Smooth muscle cell (in vitro differentiated cells): Measurements from ENCODE around the gene COL4A2. TPM values are rescaled to one million over a fixed set of nuclear protein-coding genes. Genes with fewer than 3 reads are reported as not detected.

Experiments used
- DNase-seq: peaks from one replicate; lab custom pipeline; 2025; ENCODE audit not compliant: unreplicated experiment; lab: John Stamatoyannopoulos, UW
- H2AFZ ChIP-seq: fragments of 200-600 bp; sonication (generic); 2 replicates; pipeline ENCODE4 v1.6.0; 2016; ENCODE audit warnings: antibody characterized with exemption, low read depth, mild to moderate bottlenecking
- H3F3A ChIP-seq: fragments of 200-600 bp; sonication (generic); 2 replicates; pipeline ENCODE4 v1.6.0; 2017; ENCODE audit warnings: antibody characterized with exemption, low read depth
- H3K27ac ChIP-seq: fragments of 200-600 bp; sonication (generic); 2 replicates; pipeline ENCODE4 v1.5.1; 2016; ENCODE audit warnings: low read depth, mild to moderate bottlenecking
- H3K27me3 ChIP-seq: fragments of 200-600 bp; sonication (generic); 2 replicates; pipeline ENCODE4 v1.6.1; 2016; ENCODE audit warnings: low read depth, mild to moderate bottlenecking
- H3K36me3 ChIP-seq: fragments of 200-600 bp; sonication (generic); 2 replicates; pipeline ENCODE4 v1.5.1; 2016; ENCODE audit warnings: low read depth
- H3K4me1 ChIP-seq: fragments of 200-600 bp; sonication (generic); 2 replicates; pipeline ENCODE4 v1.5.1; 2016; ENCODE audit warnings: low read depth
- H3K4me2 ChIP-seq: fragments of 200-600 bp; sonication (generic); 2 replicates; pipeline ENCODE4 v1.6.0; 2016; ENCODE audit warnings: mild to moderate bottlenecking
- H3K4me3 ChIP-seq: fragments of 200-600 bp; sonication (generic); 2 replicates; pipeline ENCODE4 v1.5.1; 2016; ENCODE audit warnings: mild to moderate bottlenecking
- H3K79me2 ChIP-seq: fragments of 200-600 bp; sonication (generic); 2 replicates; pipeline ENCODE4 v1.6.0; 2016; ENCODE audit warnings: low read depth, mild to moderate bottlenecking
- H3K9ac ChIP-seq: fragments of 200-600 bp; sonication (generic); 2 replicates; pipeline ENCODE4 v1.6.0; 2016; ENCODE audit warnings: low read depth
- H3K9me3 ChIP-seq: fragments of 200-600 bp; sonication (generic); replicated peaks from 2 replicates; pipeline ENCODE4 v1.5.1; 2016; ENCODE audit warnings: low read depth
- H4K20me1 ChIP-seq: fragments of 200-600 bp; sonication (generic); 2 replicates; pipeline ENCODE4 v1.6.0; 2016; ENCODE audit warnings: low read depth
- WGBS: methylation state at CpG from one replicate; pipeline ENCODE4 v1.1.7; 2016; ENCODE audit warnings: low lambda C conversion rate; 5-methylcytosine and 5-hydroxymethylcytosine counted together
- polyA plus RNA-seq: library from polyadenylated mRNA; unstranded; fragments of >200 nt; fragmentation: Nextera tagmentation; extraction: Ambion mirVana; gene quantifications from 2 replicates; pipeline ENCODE4 v1.2.1, GENCODE V29; 2016
- total RNA-seq: library from RNA; depleted of rRNA; stranded (reverse); fragments of >200 nt; gene quantifications from 2 replicates; pipeline ENCODE4 v1.2.3, GENCODE V29; 2014
- TF ChIP-seq, protein P1 (sequence below): fragments of 200-600 bp; sonication (generic); IDR thresholded peaks from 2 replicates; pipeline ENCODE4 v1.5.1; 2017; ENCODE audit warnings: borderline replicate concordance, mild to moderate bottlenecking, antibody characterized with exemption; ENCODE audit not compliant: insufficient read depth, poor library complexity, severe bottlenecking

COL4A2 gene
- total and polyA plus RNA-seq, 2 experiments from 2014 or later, result 1,456 to 2,786 TPM

DNA sequence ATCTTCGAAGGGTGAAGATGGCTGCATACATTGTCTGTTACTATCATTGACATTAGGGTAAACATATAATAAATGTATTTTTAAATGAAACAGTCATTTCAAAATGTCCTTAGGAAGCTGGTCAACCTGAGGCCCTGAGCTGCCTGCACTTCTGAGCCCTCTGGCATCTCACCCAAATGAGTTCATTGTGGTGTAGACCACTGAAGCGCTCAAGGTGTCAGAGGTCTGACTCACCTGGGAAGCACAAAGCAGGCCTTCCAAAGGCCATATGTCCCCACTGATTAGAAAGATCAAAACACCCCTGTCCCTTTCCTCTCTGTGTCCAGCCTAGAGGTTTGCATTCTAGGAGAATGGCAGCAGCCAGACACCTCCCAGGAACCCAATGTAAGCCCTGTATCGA is 59.6 kb downstream of the COL4A2 start:
- Histone ChIP-seq H3F3A (peaks cover 55% of the 10 kb centered on the region), H3K27me3 (no peaks in the 10 kb centered on the region), H3K9me3 (no peaks in the 10 kb centered on the region), H4K20me1 (peaks cover 24% of the 10 kb centered on the region), H2AFZ (no peak overlapping the region), H3K4me1 (peaks cover 10% of the 10 kb centered on the region), H3K4me3 (no peak overlapping the region), H3K36me3 (no peaks in the 10 kb centered on the region), H3K4me2 (peak overlapping the region; percentile 6), H3K9ac (no peak overlapping the region), H3K27ac (peak overlapping the region; percentile 97), H3K79me2 (peaks cover 100% of the 10 kb centered on the region)
- no peak for DNase-seq
- TF ChIP-seq, protein P1, sequence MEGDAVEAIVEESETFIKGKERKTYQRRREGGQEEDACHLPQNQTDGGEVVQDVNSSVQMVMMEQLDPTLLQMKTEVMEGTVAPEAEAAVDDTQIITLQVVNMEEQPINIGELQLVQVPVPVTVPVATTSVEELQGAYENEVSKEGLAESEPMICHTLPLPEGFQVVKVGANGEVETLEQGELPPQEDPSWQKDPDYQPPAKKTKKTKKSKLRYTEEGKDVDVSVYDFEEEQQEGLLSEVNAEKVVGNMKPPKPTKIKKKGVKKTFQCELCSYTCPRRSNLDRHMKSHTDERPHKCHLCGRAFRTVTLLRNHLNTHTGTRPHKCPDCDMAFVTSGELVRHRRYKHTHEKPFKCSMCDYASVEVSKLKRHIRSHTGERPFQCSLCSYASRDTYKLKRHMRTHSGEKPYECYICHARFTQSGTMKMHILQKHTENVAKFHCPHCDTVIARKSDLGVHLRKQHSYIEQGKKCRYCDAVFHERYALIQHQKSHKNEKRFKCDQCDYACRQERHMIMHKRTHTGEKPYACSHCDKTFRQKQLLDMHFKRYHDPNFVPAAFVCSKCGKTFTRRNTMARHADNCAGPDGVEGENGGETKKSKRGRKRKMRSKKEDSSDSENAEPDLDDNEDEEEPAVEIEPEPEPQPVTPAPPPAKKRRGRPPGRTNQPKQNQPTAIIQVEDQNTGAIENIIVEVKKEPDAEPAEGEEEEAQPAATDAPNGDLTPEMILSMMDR, result no peak
- 85% methylated on average over 3 of the region's 3 CpGs for WGBS

DNA sequence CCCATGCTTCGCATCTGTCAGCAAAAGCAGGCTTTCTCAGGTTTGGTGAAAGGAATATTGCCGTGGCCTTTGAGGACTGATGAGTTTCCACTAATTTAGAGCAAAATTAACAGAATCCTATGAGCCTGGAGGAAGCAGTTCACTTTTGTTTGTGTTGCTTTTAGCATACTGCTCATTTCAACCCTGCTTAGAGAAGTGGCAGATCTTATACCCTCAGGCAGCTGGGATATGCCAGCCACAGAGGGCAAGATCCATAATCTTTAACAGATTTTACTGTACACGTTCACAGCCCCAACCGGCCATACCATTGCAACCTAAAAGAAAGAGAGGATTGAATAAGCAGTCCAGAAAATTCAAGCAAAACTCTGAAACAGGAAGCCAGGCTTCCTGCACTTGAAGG is 60.5 kb downstream of the COL4A2 start:
- no peaks in the 10 kb centered on the region for H3K36me3 ChIP-seq
- H3K79me2 ChIP-seq, result peaks cover 100% of the 10 kb centered on the region
- peak overlapping the region; percentile 97 for H3K27ac ChIP-seq
- no peaks in the 10 kb centered on the region for H3K9me3 ChIP-seq
- peak overlapping the region; percentile 6 for H3K4me2 ChIP-seq
- no peaks in the 10 kb centered on the region for H3K27me3 ChIP-seq
- TF ChIP-seq, protein P1, result no peak
- peaks cover 56% of the 10 kb centered on the region for H3F3A ChIP-seq
- no peak overlapping the region for H3K4me3 ChIP-seq
- H3K9ac ChIP-seq, result no peak overlapping the region
- H3K4me1 ChIP-seq, result peaks cover 19% of the 10 kb centered on the region
- peaks cover 33% of the 10 kb centered on the region for H4K20me1 ChIP-seq
- WGBS, result 19% methylated on average over 4 of the region's 4 CpGs
- H2AFZ ChIP-seq, result no peak overlapping the region
- no peak for DNase-seq

DNA sequence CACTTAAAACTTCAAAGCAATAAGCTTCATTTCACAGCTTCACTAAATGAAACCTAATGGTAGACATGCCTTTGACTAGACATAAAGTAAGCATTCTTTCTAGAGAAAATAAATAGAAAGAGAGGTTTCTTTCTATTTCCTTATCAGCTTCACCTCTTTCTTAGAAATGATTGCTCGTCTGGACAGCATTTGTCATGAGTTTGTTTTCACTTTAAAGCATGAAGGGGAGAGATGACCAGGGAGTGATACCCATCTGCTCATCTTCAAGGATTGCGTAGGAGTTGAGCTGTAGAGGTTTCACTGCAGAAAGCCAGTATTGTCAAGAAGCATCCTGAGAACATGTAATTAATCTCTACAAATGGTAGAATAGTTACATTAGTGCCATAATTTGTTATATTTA is 61.3 kb downstream of the COL4A2 start:
- peaks cover 19% of the 10 kb centered on the region for H3K4me1 ChIP-seq
- no peak overlapping the region for H2AFZ ChIP-seq
- H3K79me2 ChIP-seq, result peaks cover 100% of the 10 kb centered on the region
- WGBS, result 47% methylated on average over 2 of the region's 2 CpGs
- H3K9me3 ChIP-seq, result no peaks in the 10 kb centered on the region
- no peak for DNase-seq
- H3K27me3 ChIP-seq, result no peaks in the 10 kb centered on the region
- TF ChIP-seq, protein P1, result no peak
- H3F3A ChIP-seq, result peaks cover 56% of the 10 kb centered on the region
- H4K20me1 ChIP-seq, result peaks cover 39% of the 10 kb centered on the region
- H3K36me3 ChIP-seq, result no peaks in the 10 kb centered on the region
- H3K4me2 ChIP-seq, result no peak overlapping the region
- H3K9ac ChIP-seq, result no peak overlapping the region
- peak overlapping the region; percentile 97 for H3K27ac ChIP-seq
- H3K4me3 ChIP-seq, result no peak overlapping the region

DNA sequence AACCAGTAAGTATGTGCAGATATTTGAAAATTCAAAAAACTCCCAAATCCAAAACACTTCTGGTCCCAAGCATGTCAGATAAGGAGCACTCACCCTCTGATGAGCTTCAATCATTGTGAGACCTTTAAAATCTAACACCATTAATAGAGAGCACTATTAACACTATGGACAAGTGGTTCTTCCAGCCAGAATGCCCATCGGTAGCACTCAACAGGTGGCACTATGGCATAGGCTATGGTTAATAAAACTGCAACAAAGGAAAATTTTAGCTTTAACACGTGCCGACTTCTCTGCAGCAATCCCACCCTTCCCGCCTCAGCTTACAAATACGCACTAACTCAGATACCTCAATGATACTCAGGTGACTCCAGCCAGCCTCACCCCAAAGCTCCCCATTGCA is 62.3 kb downstream of the COL4A2 start:
- WGBS, result 95% methylated on average over 5 of the region's 5 CpGs
- DNase-seq, result no peak

More for the DNA sequence above, 62.3 kb downstream of the COL4A2 start:
- Histone ChIP-seq H3K27me3 (no peaks in the 10 kb centered on the region), H3K27ac (peak overlapping the region; percentile 97), H3K4me1 (peaks cover 19% of the 10 kb centered on the region), H3K9me3 (no peaks in the 10 kb centered on the region), H3K79me2 (peaks cover 100% of the 10 kb centered on the region), H4K20me1 (peaks cover 44% of the 10 kb centered on the region), H3K4me2 (no peak overlapping the region), H3K4me3 (no peak overlapping the region), H3K36me3 (no peaks in the 10 kb centered on the region), H3K9ac (no peak overlapping the region), H3F3A (peaks cover 54% of the 10 kb centered on the region), H2AFZ (no peak overlapping the region)
- TF ChIP-seq, protein P1, result no peak
